Endothelial cell (in vitro differentiated cells): ENCODE measurements around the gene F2RL2. TPM values are rescaled to one million over a fixed set of nuclear protein-coding genes. Genes with fewer than 3 reads are reported as not detected.

Experiments used
- DNase-seq: peaks from one replicate; pipeline ENCODE4 v3.0.0; 2021; ENCODE audit warnings: low spot score
- H3K27ac Mint-ChIP-seq: one replicate; pipeline ENCODE4 v1.8.0; 2021; ENCODE audit warnings: mixed read lengths, inconsistent platforms; ENCODE audit not compliant: unreplicated experiment
- H3K27me3 Mint-ChIP-seq: one replicate; pipeline ENCODE4 v1.8.0; 2021; ENCODE audit warnings: mild to moderate bottlenecking, moderate library complexity, mixed read lengths, inconsistent platforms; ENCODE audit not compliant: unreplicated experiment
- H3K36me3 Mint-ChIP-seq: one replicate; pipeline ENCODE4 v1.8.0; 2021; ENCODE audit warnings: mild to moderate bottlenecking, low read depth, mixed read lengths, inconsistent platforms; ENCODE audit not compliant: unreplicated experiment
- H3K4me1 Mint-ChIP-seq: one replicate; pipeline ENCODE4 v1.8.0; 2021; ENCODE audit warnings: mild to moderate bottlenecking, mixed read lengths, inconsistent platforms; ENCODE audit not compliant: unreplicated experiment
- H3K4me3 Mint-ChIP-seq: one replicate; pipeline ENCODE4 v1.8.0; 2021; ENCODE audit warnings: mild to moderate bottlenecking, mixed read lengths, inconsistent platforms; ENCODE audit not compliant: unreplicated experiment
- H3K9me3 Mint-ChIP-seq: one replicate; pipeline ENCODE4 v1.8.0; 2021; ENCODE audit warnings: mixed read lengths, inconsistent platforms; ENCODE audit not compliant: unreplicated experiment
- total RNA-seq: library from RNA; stranded (reverse); fragmentation: NEBNext Ultra II Directional; extraction: Animal tissue kit (Norgen Biotek cat#: 25700); gene quantifications from one replicate; pipeline ENCODE4 v1.2.1, GENCODE V29; 2021; ENCODE audit not compliant: unreplicated experiment
- TF ChIP-seq, protein P1 (sequence below): fragments of 200-600 bp; sonication (generic); IDR thresholded peaks from one replicate; pipeline ENCODE4 v1.5.0; 2021; ENCODE audit warnings: antibody characterized with exemption; ENCODE audit not compliant: unreplicated experiment

F2RL2 gene
- total RNA-seq, 1 donor from 2014 or later, result 311 TPM

DNA sequence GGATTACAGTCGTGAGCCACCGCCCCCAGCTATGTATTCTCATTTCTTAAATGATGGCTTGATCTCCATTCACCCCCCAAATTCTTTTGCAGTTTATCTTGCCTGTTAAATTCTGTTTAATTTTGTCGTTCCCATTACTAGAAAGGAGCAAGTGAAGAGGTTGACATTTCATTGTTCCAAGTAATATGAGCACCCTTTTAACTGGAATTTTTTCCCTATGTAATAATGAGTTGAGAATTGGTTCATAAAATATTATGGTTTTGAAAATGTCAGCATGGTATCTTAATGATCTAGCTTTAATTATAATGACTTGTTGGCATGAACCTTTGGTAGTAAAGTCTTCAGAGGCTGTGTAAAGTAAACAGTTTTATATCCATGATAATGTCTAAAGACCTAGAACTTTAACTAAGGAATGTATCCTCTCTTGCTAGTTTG, 37.4 kb downstream of the F2RL2 start:
- DNase-seq, result no peak
- H3K27me3 Mint-ChIP-seq, result no peaks in the 10 kb centered on the region
- no peak overlapping the region for H3K27ac Mint-ChIP-seq
- no peaks in the 10 kb centered on the region for H3K36me3 Mint-ChIP-seq
- H3K4me1 Mint-ChIP-seq, result peaks cover 20% of the 10 kb centered on the region
- TF ChIP-seq, protein P1, sequence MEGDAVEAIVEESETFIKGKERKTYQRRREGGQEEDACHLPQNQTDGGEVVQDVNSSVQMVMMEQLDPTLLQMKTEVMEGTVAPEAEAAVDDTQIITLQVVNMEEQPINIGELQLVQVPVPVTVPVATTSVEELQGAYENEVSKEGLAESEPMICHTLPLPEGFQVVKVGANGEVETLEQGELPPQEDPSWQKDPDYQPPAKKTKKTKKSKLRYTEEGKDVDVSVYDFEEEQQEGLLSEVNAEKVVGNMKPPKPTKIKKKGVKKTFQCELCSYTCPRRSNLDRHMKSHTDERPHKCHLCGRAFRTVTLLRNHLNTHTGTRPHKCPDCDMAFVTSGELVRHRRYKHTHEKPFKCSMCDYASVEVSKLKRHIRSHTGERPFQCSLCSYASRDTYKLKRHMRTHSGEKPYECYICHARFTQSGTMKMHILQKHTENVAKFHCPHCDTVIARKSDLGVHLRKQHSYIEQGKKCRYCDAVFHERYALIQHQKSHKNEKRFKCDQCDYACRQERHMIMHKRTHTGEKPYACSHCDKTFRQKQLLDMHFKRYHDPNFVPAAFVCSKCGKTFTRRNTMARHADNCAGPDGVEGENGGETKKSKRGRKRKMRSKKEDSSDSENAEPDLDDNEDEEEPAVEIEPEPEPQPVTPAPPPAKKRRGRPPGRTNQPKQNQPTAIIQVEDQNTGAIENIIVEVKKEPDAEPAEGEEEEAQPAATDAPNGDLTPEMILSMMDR, result no peak
- H3K9me3 Mint-ChIP-seq, result no peaks in the 10 kb centered on the region
- H3K4me3 Mint-ChIP-seq, result no peak overlapping the region

DNA sequence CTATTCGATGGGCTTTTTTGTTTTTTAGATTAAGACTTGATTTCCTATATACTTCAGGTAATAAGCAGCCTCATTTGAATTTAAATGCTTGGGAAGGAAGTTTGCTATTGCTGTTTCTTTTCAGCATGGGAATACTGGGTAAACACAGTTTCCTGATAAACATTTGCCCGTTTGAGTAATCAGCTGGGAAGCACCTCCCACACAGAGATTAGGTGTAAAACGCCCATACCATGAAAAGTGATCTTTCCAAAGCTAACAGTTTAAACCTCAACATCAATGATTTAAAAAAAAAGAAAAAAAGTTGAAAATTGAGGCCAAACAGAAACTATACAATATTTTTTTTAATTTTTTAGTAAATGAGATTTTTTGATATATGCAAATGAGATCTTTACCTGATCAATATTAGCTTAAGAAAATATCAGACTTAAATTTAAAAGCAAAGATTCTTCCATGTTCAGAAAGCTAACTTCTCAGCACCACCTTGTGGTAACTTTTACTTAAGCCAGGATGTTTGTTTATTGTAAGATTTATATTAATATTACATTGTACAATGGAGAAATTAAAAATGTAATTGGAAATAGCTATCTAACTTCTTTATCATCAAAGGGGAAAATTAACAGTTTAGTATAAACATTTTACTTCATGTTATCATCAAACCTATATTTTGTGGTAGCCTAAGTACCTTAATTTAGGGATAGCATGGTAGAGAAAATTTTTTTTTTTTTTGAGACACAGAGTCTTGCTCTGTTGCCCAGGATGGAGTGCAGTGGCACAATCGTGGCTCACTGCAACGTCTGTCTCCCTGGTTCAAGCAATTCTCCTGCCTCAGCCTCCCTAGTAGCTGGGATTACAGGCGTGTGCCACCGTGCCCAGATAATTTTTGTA, 39.8 kb downstream of the F2RL2 start:
- H3K9me3 Mint-ChIP-seq, result no peaks in the 10 kb centered on the region
- TF ChIP-seq, protein P1, result peak; percentile 40
- no peak overlapping the region for H3K4me3 Mint-ChIP-seq
- no peaks in the 10 kb centered on the region for H3K27me3 Mint-ChIP-seq
- H3K27ac Mint-ChIP-seq, result peak overlapping the region; percentile 48
- H3K4me1 Mint-ChIP-seq, result peaks cover 28% of the 10 kb centered on the region
- H3K36me3 Mint-ChIP-seq, result no peaks in the 10 kb centered on the region
- no peak for DNase-seq

DNA sequence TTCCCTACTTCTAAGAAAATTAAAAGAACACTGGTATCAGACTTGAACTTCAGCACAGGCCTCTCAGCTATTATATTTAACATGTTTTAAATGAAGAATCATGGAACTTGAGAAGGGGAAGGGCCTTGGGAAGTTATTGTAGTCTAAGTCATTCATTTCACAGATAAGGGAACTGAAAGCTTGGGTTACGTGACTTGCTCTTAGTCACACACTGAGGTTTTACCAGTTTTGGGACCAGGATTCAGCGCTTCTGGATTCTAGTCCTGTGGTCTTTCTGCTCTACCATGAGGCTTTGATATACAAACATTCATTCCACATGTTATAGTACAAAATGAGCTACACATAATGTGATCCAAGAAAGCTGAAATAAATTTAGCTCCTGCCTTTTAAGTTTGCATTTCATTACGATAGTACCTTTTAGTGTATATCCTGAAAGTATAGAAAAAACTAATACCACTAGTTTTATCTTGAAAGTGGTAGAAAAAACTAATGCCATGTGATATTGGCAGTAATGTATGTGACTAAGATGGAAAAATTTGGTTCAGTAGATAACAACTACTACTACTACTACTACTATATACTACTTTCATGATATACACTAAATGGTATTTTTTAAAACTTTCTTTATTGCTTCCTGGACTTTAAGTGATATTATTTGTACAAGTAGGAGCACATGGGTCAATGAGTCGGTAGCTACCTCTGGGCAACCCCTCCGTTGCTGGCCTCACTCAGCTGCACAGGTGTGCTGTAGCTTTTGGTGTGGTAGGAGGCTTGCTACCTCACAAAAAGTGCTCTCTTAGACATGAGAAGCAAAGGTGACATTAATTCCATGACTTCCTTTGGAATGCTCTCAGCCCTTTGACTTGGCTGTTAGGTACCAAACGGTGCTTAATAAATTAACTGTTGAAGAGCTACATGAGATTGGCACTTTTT, 40.7 kb downstream of the F2RL2 start:
- H3K36me3 Mint-ChIP-seq, result no peaks in the 10 kb centered on the region
- H3K4me1 Mint-ChIP-seq, result peaks cover 35% of the 10 kb centered on the region
- TF ChIP-seq, protein P1, result no peak
- H3K9me3 Mint-ChIP-seq, result no peaks in the 10 kb centered on the region
- peak overlapping the region; percentile 18 for H3K27ac Mint-ChIP-seq
- H3K4me3 Mint-ChIP-seq, result no peak overlapping the region
- no peaks in the 10 kb centered on the region for H3K27me3 Mint-ChIP-seq
- no peak for DNase-seq

DNA sequence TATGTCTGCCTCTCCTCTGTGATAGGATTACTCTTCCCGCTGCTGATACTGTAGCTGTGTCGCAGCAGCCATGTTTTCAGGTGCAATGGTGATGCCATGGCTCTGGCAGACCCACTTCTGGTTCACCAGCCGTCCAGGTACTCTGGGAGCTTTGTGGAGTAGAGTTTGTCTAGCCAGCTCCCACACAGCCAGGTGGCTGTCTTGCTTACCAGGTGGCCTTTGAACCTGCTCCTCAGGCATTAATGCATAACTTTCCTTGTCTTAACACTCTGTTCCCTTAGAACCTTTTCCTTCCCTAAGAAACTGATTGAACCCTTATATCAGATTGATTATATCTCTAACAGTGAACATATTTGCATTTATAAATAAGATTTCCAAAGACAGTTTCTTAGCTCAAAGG, 42.2 kb downstream of the F2RL2 start:
- H3K36me3 Mint-ChIP-seq, result no peaks in the 10 kb centered on the region
- no peak for DNase-seq
- peak overlapping the region; percentile 78 for H3K27ac Mint-ChIP-seq
- H3K27me3 Mint-ChIP-seq, result no peaks in the 10 kb centered on the region
- H3K4me3 Mint-ChIP-seq, result no peak overlapping the region
- peaks cover 39% of the 10 kb centered on the region for H3K4me1 Mint-ChIP-seq
- no peaks in the 10 kb centered on the region for H3K9me3 Mint-ChIP-seq
- TF ChIP-seq, protein P1, result no peak
